Esophagus muscularis mucosa (tissue), 4 donors: ENCODE data around the gene CPED1. TPM values are rescaled to one million over a fixed set of nuclear protein-coding genes. Genes with fewer than 3 reads are reported as not detected.
A peak's percentile ranks its signal among the peaks of the same experiment; 100 is the strongest.
"Not testable (repeated sequence)": the region's sequence is repeated elsewhere in the genome, so short reads cannot be mapped to it uniquely, and the experiment has no call there.

Source experiments
- DNase-seq: peaks from one replicate; pipeline ENCODE4 v3.0.0-alpha.2; 2017; ENCODE audit errors: extremely low spot score
- H3K27ac ChIP-seq, 4 donors: fragments of 200-600 bp; sonication (generic); replicated peaks in 1 of 4; 1 replicate in 3 of 4; 2 replicates in 1 of 4; pipeline ENCODE4 v1.5.1; 2016 to 2019; ENCODE audit warnings: mild to moderate bottlenecking in 1 of 4
- H3K27me3 ChIP-seq, 4 donors: fragments of 200-600 bp; sonication (generic); one replicate each; pipeline versions ENCODE4 v1.5.1 to v1.6.0; 2016 to 2019
- H3K36me3 ChIP-seq, 4 donors: fragments of 200-600 bp; sonication (generic); one replicate each; pipeline ENCODE4 v1.5.1; 2016 to 2019
- H3K4me1 ChIP-seq, 4 donors: fragments of 200-600 bp; sonication (generic); one replicate each; pipeline ENCODE4 v1.5.1; 2016 to 2019
- H3K4me3 ChIP-seq, 4 donors: fragments of 200-600 bp; sonication (generic); 1 replicate in 2 of 4; 2 replicates in 2 of 4; pipeline ENCODE4 v1.5.1; 2016 to 2019; ENCODE audit warnings: mild to moderate bottlenecking in 4 of 4, moderate library complexity in 1 of 4
- H3K9me3 ChIP-seq, 4 donors: fragments of 200-600 bp; sonication (generic); 1 replicate in 3 of 4; 2 replicates in 1 of 4; pipeline ENCODE4 v1.5.1; 2016 to 2019
- EP300 ChIP-seq: sonication (generic); formaldehyde crosslinking; IDR thresholded peaks from one replicate; pipeline ENCODE4 v1.6.1; 2017; ENCODE audit warnings: antibody characterized with exemption
- POLR2A ChIP-seq: fragments of 450-650 bp; IDR thresholded peaks from one replicate; pipeline ENCODE4 v1.6.1; 2017; ENCODE audit warnings: antibody characterized with exemption, moderate library complexity, mild to moderate bottlenecking, low read depth
- POLR2AphosphoS5 ChIP-seq, 2 donors: sonication (generic); formaldehyde crosslinking; IDR thresholded peaks; one replicate each; pipeline ENCODE4 v1.6.1; 2017; ENCODE audit warnings: antibody characterized with exemption in 2 of 2
- WGBS: methylation state at CpG from one replicate; pipeline ENCODE4 v1.1.5; 2018; 5-methylcytosine and 5-hydroxymethylcytosine counted together
- intact Hi-C: fragments of 100-400 bp; cut with DNase I; formaldehyde crosslinking; loops from one replicate; pipeline ENCODE4 v1.15.1; 2023
- total RNA-seq, 4 donors: library from RNA; depleted of rRNA; stranded (reverse); fragments of >200 nt; gene quantifications; one replicate each; pipeline versions ENCODE4 v1.1.0 to v1.2.1, GENCODE V29; 2016
- TF ChIP-seq, protein P1 (sequence below), 3 experiments: fragments of 200-600 bp in 2 of 3; fragments of 450-650 bp in 1 of 3; sonication (generic) in 2 of 3; IDR thresholded peaks; one replicate each; pipeline ENCODE4 v1.5.1; 2017 to 2019; ENCODE audit warnings: antibody characterized with exemption in 3 of 3, mild to moderate bottlenecking in 2 of 3, moderate library complexity in 1 of 3

Gene CPED1
- total RNA-seq, 4 donors from 2014 or later: 28.1 to 81.8 (median 32.0) TPM

DNA sequence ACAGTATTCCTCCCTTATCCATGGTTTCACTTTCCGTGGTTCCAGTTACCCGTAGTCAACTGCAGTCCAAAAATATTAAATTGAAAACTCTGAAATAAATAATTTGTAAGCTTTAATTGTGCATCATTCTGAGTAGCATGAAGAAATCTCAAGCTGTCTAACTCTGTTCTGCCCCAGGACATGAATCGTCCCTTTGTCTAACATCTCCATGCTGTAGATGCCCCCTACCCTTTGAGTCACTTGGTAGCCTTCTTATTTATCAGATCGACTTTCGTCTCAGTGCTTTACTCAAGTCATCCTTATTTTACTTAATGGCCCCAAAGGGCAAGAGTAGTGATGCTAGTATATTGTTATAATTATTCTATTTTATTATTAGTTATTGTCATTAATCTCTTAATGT is 41.8 kb downstream of the CPED1 start:
- intact Hi-C loops: no loop called here
- DNase-seq: no peak
- H3K27ac ChIP-seq: no peak overlapping the region
- peak overlapping the region in 1 of 4 donors; percentile 6 for H3K4me3 ChIP-seq
- TF ChIP-seq, protein P1, sequence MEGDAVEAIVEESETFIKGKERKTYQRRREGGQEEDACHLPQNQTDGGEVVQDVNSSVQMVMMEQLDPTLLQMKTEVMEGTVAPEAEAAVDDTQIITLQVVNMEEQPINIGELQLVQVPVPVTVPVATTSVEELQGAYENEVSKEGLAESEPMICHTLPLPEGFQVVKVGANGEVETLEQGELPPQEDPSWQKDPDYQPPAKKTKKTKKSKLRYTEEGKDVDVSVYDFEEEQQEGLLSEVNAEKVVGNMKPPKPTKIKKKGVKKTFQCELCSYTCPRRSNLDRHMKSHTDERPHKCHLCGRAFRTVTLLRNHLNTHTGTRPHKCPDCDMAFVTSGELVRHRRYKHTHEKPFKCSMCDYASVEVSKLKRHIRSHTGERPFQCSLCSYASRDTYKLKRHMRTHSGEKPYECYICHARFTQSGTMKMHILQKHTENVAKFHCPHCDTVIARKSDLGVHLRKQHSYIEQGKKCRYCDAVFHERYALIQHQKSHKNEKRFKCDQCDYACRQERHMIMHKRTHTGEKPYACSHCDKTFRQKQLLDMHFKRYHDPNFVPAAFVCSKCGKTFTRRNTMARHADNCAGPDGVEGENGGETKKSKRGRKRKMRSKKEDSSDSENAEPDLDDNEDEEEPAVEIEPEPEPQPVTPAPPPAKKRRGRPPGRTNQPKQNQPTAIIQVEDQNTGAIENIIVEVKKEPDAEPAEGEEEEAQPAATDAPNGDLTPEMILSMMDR (IDR thresholded peaks at IDR 0.05): no peak
- TF ChIP-seq POLR2A (no peak), EP300 (no peak), POLR2AphosphoS5 (IDR thresholded peaks at IDR 0.05) (no peak)
- 92% methylated on average over 5 of the region's 5 CpGs for WGBS
- peaks cover 20 to 31% (median 26%) of the 10 kb centered on the region in 4 donors for H3K4me1 ChIP-seq
- no peaks in the 10 kb centered on the region for H3K9me3 ChIP-seq
- no peaks in the 10 kb centered on the region for H3K36me3 ChIP-seq
- no peaks in the 10 kb centered on the region for H3K27me3 ChIP-seq

DNA sequence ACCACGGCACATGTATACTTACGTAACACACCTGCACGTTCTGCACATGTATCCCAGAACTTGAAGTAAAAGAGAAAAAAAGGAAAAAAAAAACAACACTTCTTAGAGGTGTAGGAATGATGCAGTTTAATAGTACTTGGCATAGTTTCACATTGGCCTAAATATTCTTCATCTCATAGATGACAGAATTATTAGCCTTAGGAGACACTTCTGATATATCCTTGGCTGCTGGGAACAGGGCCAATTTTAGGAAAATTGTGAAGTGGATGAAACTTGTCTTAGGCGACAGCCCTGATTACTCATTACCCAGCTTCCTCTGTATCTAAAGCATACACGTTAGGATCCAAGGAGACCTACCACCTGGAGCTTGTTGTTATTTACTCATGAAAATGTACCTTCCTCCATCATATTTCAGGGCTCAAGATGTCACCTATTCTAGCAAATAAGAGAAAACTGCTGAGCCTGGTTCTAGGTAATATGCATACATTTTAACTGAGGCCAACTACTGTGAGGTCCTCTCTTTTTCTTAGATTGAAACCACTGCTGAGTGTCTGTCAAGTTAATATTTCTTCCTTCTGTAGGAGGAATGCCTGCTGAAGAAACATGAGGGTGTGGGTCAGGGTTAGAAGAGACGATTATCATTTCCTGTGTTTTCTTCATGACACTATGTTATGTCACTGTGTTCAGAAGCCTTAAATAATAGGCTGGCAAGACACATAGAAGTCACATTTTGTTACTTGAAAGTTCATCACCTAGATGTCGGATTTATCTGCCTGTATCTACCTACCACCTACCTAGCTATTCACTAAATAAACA is 44.3 kb downstream of the CPED1 start:
- peaks cover 18 to 27% (median 22%) of the 10 kb centered on the region in 4 donors for H3K4me1 ChIP-seq
- no peak overlapping the region for H3K4me3 ChIP-seq
- no peaks in the 10 kb centered on the region for H3K27me3 ChIP-seq
- DNase-seq: no peak
- no peaks in the 10 kb centered on the region for H3K9me3 ChIP-seq
- intact Hi-C loops: no loop called here
- TF ChIP-seq, protein P1 (IDR thresholded peaks at IDR 0.05): no peak
- TF ChIP-seq POLR2AphosphoS5 (IDR thresholded peaks at IDR 0.05) (no peak), EP300 (no peak), POLR2A (no peak)
- H3K36me3 ChIP-seq: no peaks in the 10 kb centered on the region
- H3K27ac ChIP-seq: no peak overlapping the region
- 54% methylated on average over 7 of the region's 7 CpGs for WGBS

DNA sequence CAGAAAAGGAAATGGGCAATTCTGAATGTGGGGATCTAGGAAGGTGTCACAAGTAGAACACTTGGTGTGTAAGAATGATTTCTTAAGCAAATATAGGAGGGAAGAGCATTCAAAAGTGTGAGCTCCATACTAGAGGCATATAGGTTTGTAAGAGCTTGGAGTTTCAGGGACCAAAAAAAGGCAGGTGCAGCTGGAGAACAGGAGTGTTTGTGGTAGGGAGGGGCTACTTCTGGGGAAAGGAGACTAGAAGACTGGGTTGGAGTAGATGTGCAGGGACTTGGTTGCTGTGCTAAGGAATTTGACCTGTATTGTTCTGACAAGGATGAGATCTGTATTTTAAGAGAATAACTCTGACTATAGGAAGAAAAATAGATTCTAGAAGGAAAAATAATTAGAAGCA is 46.4 kb downstream of the CPED1 start:
- H3K4me1 ChIP-seq: peaks cover 10 to 13% (median 12%) of the 10 kb centered on the region in 4 donors
- H3K27me3 ChIP-seq: no peaks in the 10 kb centered on the region
- H3K27ac ChIP-seq: no peak overlapping the region
- H3K4me3 ChIP-seq: no peak overlapping the region
- H3K9me3 ChIP-seq: no peaks in the 10 kb centered on the region
- no peak for DNase-seq
- no peaks in the 10 kb centered on the region for H3K36me3 ChIP-seq
- TF ChIP-seq POLR2AphosphoS5 (IDR thresholded peaks at IDR 0.05): no peak
- no peak for TF ChIP-seq EP300
- TF ChIP-seq POLR2A: no peak
- TF ChIP-seq, protein P1 (IDR thresholded peaks at IDR 0.05): no peak
- intact Hi-C loops: no loop called here

DNA sequence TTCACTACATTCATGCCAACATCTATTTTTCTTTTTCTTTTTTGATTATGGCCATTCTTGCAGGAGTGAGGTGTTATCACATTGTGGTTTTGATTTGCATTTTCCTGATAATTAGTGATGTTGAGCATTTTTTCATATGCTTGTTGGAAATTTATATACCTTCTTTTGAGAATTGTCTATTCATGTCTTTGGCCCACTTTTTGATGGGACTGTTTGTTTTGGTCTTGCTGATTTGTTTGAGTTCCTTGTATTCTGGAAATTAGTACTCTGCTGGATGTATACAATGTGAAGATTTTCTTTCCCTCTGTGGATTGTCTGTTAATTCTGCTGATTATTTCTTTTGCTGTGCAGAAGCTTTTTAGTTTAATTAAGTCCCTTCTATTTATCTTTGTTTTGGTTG is 48.3 kb downstream of the CPED1 start:
- H3K27me3 ChIP-seq: not testable (repeated sequence)

DNA sequence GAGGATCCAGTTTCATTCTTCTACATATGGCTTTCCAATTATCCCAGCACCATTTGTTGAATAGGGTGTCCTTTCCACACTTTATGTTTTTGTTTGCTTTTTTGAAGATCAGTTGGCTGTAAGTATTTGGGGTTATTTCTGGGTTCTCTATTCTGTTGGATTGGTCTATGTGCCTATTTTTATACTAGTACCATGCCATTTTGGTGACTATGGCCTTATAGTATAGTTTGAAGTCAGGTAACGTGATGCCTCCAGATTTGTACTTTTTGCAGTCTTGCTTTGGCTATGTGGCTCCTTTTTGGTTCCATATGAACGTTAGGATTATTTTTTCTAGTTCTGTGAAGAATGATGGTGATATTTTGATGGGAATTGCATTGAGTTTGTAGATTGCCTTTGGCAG is 48.8 kb downstream of the CPED1 start:
- H3K36me3 ChIP-seq, DNase-seq, intact Hi-C loops, H3K27me3 ChIP-seq, H3K9me3 ChIP-seq, H3K27ac ChIP-seq, H3K4me3 ChIP-seq: not testable (repeated sequence)
- H3K4me1 ChIP-seq: peaks cover 10 to 28% (median 13%) of the 10 kb centered on the region in 4 donors
- WGBS: 95% methylated on average over 2 of the region's 2 CpGs

More for the DNA sequence above, 48.3 kb downstream of the CPED1 start:
- H3K27ac ChIP-seq, H3K9me3 ChIP-seq, DNase-seq, H3K36me3 ChIP-seq, H3K4me3 ChIP-seq, intact Hi-C loops: not testable (repeated sequence)
- H3K4me1 ChIP-seq: peaks cover 10 to 22% (median 14%) of the 10 kb centered on the region in 4 donors
